Stimulated activated CD8-positive, alpha-beta memory T cell treated with anti-CD3 and anti-CD28 coated beads, Interleukin-4, amount 100 ng/mL, for 1 hour (primary cell): ENCODE results near the gene ACOT13.
"Not testable (repeated sequence)": the region's sequence is repeated elsewhere in the genome, so short reads cannot be mapped to it uniquely, and the experiment has no call there.

Experiments used
- DNase-seq, 2 donors: peaks; one replicate each; pipeline ENCODE4 v3.0.0-alpha.2; 2020; ENCODE audit warnings: low read depth in 2 of 2, low spot score in 1 of 2

Gene ACOT13

GRCh38 chr6:24666641-24667377 lies at the start of gene ACOT13, which contains the start of gene TDP2:
Gene ACOT13, plus strand, starts transcription at chr6:24667077. Its CDS starts 187 bp downstream, at chr6:24667264.
Gene TDP2, minus strand, starts transcription at chr6:24666899. Its CDS starts 37 bp downstream, at chr6:24666862.
- DNase-seq: peak; percentile 83 to 92

- no peak for DNase-seq
Measured at GRCh38 chr6:24619661-24620060, 47.2 kb upstream of the ACOT13 start.

DNA sequence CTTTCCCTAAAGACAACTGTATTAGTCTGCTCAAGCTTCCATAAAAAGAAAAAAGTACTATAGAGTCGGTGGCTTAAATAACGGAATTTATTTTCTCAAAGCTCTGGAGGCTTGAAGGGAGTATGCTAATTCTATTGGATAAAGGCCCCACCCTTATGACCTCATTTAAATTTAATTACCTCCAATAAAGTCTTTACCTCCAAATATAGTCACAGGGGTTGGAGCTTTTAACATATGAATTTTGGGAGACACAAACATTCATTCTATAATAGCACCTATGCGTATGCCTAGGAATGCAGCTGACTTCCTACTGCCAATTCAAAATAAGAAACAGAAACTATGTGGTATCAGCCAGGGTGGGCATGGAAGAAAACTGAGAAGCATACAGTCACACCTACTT lies 46.2 kb upstream of the ACOT13 start:
- no peak for DNase-seq

DNA sequence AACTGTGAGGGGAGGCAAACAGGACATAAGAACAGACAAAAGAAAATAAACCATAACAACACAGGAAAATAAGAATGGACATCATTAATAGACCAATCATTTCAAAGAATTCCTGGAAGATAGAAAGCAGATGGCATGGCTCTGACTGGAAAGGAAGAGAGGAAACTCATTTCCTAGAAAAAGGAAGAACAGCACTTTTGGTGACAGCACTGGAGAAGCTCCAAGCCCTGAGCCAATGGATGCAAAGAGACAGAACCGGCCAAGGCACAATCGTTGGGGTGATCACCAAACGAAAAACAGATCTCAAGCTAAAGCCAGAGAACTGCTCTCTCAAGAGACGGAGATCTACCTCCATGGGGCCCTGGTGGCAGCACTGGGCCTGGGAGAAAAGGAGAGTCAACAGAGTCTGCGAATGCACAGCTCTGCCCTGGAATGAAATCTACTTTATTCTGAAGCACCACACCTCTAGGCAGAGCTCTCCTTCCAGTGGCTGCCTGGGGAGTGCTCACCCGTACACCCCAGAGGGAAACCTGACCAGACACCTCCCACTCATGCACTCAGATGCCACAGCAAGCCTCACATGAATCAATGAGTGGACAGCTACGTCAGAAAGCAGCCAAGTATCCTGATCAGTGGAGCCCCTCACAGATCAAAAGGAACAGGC lies 45.1 kb upstream of the ACOT13 start:
- no peak for DNase-seq

DNA sequence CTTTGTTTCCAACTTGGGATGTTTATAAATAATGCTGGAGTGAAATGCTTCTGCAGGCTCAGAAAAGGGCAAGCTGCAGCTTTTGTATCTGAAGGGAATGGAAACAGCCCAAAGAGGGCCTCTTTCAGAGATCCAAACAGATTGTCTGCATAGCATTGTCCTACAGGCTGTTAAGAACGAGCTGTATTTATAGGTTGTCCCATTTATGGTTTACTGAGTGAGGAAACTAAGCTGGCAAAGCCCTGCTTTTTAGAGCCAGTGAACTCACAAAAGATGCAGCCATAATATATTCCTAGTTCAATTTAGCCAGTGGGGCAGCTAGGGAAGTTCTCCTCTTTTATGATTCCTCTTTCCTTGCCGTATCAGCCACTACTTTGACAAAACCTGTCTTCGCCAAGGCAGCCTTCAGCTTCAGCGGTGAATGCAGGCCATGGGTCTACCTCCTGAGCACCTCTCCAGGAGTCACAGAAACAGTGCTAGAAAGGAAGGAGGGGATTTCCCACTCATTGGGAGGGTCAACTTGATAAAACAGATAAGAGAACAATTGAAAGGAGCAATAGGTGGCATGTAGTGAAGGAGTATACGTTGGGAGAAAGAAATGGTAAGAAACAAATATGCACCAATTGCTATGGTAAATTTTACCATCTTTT lies 35.9 kb upstream of the ACOT13 start:
- no peak for DNase-seq

GRCh38 chr6:24631671-24632070 lies 35.2 kb upstream of the ACOT13 start:
- no peak for DNase-seq

- no peak for DNase-seq
Measured at GRCh38 chr6:24632573-24632972, 34.3 kb upstream of the ACOT13 start.

DNA sequence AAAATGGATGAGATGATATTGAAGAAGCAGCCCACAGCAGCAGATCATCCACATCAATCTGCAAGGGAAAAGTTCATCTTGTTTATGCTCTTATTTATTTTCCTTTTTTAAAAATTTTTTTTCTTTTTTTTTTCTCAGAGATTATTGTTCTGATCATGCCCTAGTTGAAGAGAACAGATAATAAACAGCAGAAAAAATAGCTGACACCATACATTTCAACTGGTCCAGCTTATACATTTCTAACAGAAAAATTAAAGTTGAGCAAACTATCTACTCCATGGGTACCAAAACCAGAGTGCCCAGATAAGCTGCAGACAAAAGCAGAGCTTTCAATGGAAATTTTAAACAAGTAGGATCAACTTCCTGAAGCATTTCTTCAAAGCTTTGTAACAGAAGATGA lies 30.2 kb upstream of the ACOT13 start:
- no peak for DNase-seq

- DNase-seq: no peak
Measured at GRCh38 chr6:24640166-24640565, 26.7 kb upstream of the ACOT13 start.

DNA sequence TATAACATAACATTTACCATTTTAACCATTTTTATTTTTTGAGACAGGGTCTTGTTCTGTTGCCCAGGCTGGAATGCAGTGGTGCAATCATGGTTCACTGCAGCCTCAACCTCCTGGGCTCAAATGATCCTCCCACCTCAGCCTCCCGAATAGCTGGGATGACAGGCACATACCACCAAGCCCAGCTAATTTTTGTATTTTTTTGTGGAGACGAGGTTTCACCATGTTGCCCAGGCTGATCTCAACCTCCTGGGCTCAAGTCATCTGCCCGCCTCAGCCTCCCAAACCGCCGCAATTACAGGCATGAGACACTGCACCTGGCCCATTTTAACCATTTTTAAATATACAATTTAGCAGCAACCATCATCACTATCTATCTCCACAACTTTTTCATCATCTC lies 26.2 kb upstream of the ACOT13 start:
- not testable (repeated sequence) for DNase-seq

DNA sequence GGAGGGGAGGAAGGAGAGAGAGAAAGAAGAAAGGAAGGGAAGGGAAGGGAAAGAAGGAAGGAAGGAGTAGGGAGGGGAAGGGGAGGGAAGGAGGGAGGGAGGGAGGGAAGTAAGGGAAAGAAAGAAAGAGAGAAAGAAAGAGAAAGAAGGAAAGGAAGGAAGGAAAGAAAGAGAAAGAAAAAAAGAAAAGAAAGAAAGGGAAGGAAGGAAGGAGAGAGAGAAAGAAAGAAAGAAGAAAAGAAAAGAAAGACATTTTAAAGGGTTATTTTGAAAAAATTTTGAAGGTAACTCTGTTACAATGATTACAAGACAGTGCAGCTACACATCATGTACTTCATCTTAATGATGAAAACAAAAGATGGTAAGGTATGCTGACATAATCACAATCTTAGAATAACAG lies 24.8 kb upstream of the ACOT13 start:
- no peak for DNase-seq

- DNase-seq: no peak
Measured at GRCh38 chr6:24643920-24644319, 23.0 kb upstream of the ACOT13 start.

DNA sequence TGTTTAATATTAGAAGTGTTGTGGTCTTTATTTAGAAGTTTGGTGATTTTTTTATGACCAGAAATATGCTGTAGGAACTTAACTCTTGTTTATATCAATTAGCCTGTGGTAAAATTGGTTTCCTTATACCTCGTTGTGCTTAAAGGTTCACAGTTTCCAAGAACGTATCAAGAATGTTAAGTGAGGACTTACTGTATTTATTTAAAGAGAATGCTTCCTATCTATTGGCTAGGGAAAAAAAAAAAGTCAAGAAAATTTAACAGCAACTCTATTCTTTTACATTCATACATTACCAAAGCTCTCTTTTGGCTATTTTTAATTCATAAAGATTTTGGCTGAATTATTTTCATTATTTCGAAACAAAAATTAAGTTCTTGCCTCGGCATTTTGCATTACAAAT lies 22.5 kb upstream of the ACOT13 start:
- DNase-seq: no peak

DNA sequence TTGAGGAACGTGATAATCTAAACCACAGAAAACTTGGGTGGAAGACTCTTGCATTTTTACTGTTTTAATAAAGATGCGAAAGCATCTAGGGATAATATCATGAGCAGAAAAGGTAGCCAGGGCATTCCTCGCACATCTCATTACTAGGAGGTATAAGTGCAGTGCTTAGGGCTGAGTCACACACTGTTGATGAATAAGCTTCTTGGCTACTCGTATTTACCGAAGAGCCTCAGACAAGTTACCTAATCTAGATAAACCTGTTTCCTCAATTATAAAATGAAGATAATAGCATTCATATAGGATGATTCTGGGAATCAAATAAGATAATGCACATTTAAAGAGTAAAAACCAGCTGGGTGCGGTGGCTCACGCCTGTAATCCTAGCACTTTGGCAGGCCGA lies 20.1 kb upstream of the ACOT13 start:
- no peak for DNase-seq

- DNase-seq: no peak
Measured at GRCh38 chr6:24648276-24648675, 18.6 kb upstream of the ACOT13 start.

DNA sequence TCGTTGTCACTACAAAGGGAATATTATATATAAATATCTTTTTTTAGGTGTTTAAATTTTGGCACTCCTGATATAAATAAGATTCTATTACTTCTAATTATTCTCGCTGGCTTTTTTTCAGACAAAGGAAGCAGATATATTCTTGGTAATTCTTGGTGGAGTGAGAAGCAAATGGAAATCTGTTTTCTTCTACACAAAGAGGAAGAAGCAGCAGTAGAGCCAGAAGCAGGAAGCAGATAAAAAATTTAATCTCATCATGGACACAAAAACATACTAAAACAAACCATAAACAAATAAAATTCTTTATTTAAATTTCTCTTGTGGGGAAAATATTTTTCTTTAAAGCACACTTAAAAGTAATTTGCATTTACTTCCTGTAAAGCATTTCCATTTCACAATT lies 17.2 kb upstream of the ACOT13 start:
- DNase-seq: no peak

- DNase-seq: no peak
Measured at GRCh38 chr6:24650365-24650764, 16.5 kb upstream of the ACOT13 start.

DNA sequence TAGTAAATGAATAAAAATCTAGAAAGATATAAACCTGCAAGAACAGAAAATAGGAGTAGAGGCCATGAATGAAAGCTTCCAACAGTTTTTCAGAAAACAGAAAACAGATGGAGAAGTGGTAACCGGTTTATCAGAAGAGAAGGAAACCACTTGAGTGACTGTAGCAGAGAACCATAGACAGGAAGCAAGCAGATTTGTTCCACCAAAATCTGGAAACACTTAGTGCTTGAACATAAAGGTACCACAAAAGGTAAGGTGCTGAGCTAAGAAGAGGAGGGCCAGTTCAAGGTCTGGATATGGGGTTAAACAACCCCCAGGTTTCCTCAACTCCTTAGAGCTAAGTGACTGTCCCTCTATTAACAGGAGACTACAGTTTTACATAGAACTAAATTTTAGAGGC lies 11.7 kb upstream of the ACOT13 start:
- DNase-seq: no peak

GRCh38 chr6:24658573-24659560 lies 8.0 kb upstream of the ACOT13 start:
- no peak for DNase-seq

GRCh38 chr6:24659561-24659960 lies 7.3 kb upstream of the ACOT13 start:
- DNase-seq: no peak

DNA sequence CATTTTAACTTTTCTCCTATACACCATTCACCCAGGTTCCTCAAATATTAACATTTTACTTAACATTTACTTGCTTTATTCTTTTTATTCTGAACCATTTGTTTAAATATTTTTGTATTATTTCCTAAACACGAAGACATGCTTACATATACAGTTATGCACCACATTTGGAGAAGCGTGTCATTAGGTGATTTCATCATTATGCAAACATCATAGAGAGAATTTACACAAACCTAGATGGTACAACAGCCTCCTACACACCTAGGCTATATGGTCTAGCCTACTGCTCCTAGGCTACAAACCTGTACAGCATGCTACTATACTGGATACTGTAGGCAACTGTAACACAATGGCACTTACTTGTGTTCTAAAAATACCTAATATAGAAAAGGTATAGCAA lies 6.8 kb upstream of the ACOT13 start:
- no peak for DNase-seq
